OCI-LY7 (cell line): ENCODE data around the gene C20orf204. TPM values are rescaled to one million over a fixed set of nuclear protein-coding genes. Genes with fewer than 3 reads are reported as not detected.

Source experiments
- BruUV-seq: library from RNA; stranded (reverse); fragments of 400-500 nt; replicated peaks from 2 replicates; lab custom pipeline; 2021; lab: Mats Ljungman, UMichigan
- CTCF ChIA-PET: fragments of 300-600 bp; sonication (Branson Sonifier 250); formaldehyde crosslinking; loops from one replicate; lab custom pipeline; 2022; ENCODE audit warnings: antibody characterized with exemption; ENCODE audit not compliant: unreplicated experiment; lab: Charles Lee
- POLR2A ChIA-PET: fragments of 300-600 bp; sonication (Branson Sonifier 250); formaldehyde crosslinking; loops from one replicate; lab custom pipeline; 2022; ENCODE audit warnings: antibody characterized with exemption; lab: Charles Lee
- DNase-seq: peaks from one replicate; pipeline ENCODE4 v3.0.0-alpha.2; 2015; ENCODE audit warnings: low spot score
- H2AFZ ChIP-seq: fragments of 200-600 bp; sonication (generic), shearing (Covaris generic); 2 replicates; pipeline ENCODE4 v1.6.1; 2014; ENCODE audit warnings: mild to moderate bottlenecking, antibody characterized with exemption, low read length, moderate library complexity
- H3K27ac ChIP-seq: fragments of 200-600 bp; sonication (generic); 2 replicates; pipeline ENCODE4 v1.5.1; 2014; ENCODE audit warnings: mixed run types, low read depth, mild to moderate bottlenecking, moderate library complexity, low read length, inconsistent platforms; ENCODE audit not compliant: poor library complexity, severe bottlenecking
- H3K36me3 ChIP-seq: fragments of 200-600 bp; sonication (generic); 2 replicates; pipeline ENCODE4 v1.6.1; 2014; ENCODE audit warnings: mild to moderate bottlenecking, antibody characterized with exemption, low read length, moderate library complexity, mixed read lengths; ENCODE audit not compliant: insufficient read depth
- H3K4me1 ChIP-seq: fragments of 200-600 bp; sonication (generic); 2 replicates; pipeline ENCODE4 v1.5.1; 2014; ENCODE audit warnings: mild to moderate bottlenecking, low read length; ENCODE audit not compliant: insufficient read depth, poor library complexity, severe bottlenecking
- H3K4me2 ChIP-seq: fragments of 200-600 bp; sonication (generic); 2 replicates; pipeline ENCODE4 v1.6.1; 2014; ENCODE audit warnings: mild to moderate bottlenecking, low read length
- H3K4me3 ChIP-seq: fragments of 200-600 bp; sonication (generic); 2 replicates; pipeline ENCODE4 v1.5.1; 2014; ENCODE audit warnings: mild to moderate bottlenecking, low read depth, low read length; ENCODE audit not compliant: poor library complexity, severe bottlenecking
- H3K79me2 ChIP-seq: fragments of 200-600 bp; sonication (generic); 2 replicates; pipeline ENCODE4 v1.6.1; 2016; ENCODE audit warnings: low read depth, mild to moderate bottlenecking, low read length, moderate library complexity, mixed read lengths; ENCODE audit not compliant: insufficient read depth
- H3K9me2 ChIP-seq: fragments of 200-600 bp; sonication (generic); 2 replicates; pipeline ENCODE4 v1.6.1; 2016; ENCODE audit warnings: mild to moderate bottlenecking, low read length, mixed read lengths; ENCODE audit not compliant: insufficient read depth
- H3K9me3 ChIP-seq: fragments of 200-600 bp; sonication (generic); 2 replicates; pipeline ENCODE4 v1.6.1; 2014; ENCODE audit warnings: mild to moderate bottlenecking, mixed run types, low read length, mixed read lengths
- H4K20me1 ChIP-seq: fragments of 200-600 bp; sonication (generic); 2 replicates; pipeline ENCODE4 v1.6.1; 2014; ENCODE audit warnings: mild to moderate bottlenecking, antibody characterized with exemption, low read length, moderate library complexity, mixed read lengths; ENCODE audit not compliant: insufficient read depth
- CTCF ChIP-seq: fragments of 200-600 bp; sonication (generic); conservative IDR thresholded peaks from 2 replicates; pipeline ENCODE4 v1.5.1; 2014; ENCODE audit warnings: mild to moderate bottlenecking, antibody characterized with exemption, low read length, moderate library complexity, mixed read lengths
- EZH2phosphoT487 ChIP-seq: fragments of 200-600 bp; sonication (generic); IDR thresholded peaks from 2 replicates; pipeline ENCODE4 v1.6.1; 2018; ENCODE audit warnings: low read depth, borderline replicate concordance, mild to moderate bottlenecking, mixed run types, antibody characterized with exemption, low read length, moderate library complexity, mixed read lengths
- intact Hi-C: fragments of 100-400 bp; cut with micrococcal nuclease; formaldehyde crosslinking; loops from one replicate; pipeline ENCODE4 v1.10.0; 2022; ENCODE audit not compliant: unreplicated experiment
- total RNA-seq, 2 experiments: library from RNA; depleted of rRNA in 1 of 2; stranded (reverse); fragments of >200 nt in 1 of 2; shearing (Covaris generic) in 1 of 2; gene quantifications; 2 replicates each; pipeline ENCODE4 v1.2.3, GENCODE V29; 2014 to 2022

C20orf204 gene
- total RNA-seq, 2 experiments from 2014 or later, result 3.5 to 6.7 TPM

- peaks cover 36% of the 10 kb centered on the region for H3K4me1 ChIP-seq
- no peaks in the 10 kb centered on the region for H4K20me1 ChIP-seq
- CTCF ChIA-PET, result no interaction called here
- H3K79me2 ChIP-seq, result no peaks in the 10 kb centered on the region
- intact Hi-C loops, result no loop called here
- H3K36me3 ChIP-seq, result peaks cover 19% of the 10 kb centered on the region; the same call in 1 of the 2 replicates
- no peak overlapping the region for H2AFZ ChIP-seq
- H3K9me2 ChIP-seq, result no peaks in the 10 kb centered on the region
- H3K4me2 ChIP-seq, result no peak overlapping the region
- H3K27ac ChIP-seq, result no peak overlapping the region
- POLR2A ChIA-PET, result no interaction called here
- no peak for TF ChIP-seq CTCF
- no peak for TF ChIP-seq EZH2phosphoT487
- no peak overlapping the region for H3K4me3 ChIP-seq
- no peaks in the 10 kb centered on the region for H3K9me3 ChIP-seq
- no TSS peak for BruUV-seq
- DNase-seq, result no peak
Measured at GRCh38 chr20:64068386-64069208, 32.6 kb downstream of the C20orf204 start.

- Histone ChIP-seq H3K9me2 (no peaks in the 10 kb centered on the region), H2AFZ (no peak overlapping the region), H3K9me3 (no peaks in the 10 kb centered on the region), H3K4me2 (no peak overlapping the region), H3K4me1 (peaks cover 31% of the 10 kb centered on the region), H3K36me3 (peaks cover 25% of the 10 kb centered on the region; the same call in 1 of the 2 replicates), H3K27ac (no peak overlapping the region), H3K79me2 (no peaks in the 10 kb centered on the region), H3K4me3 (no peak overlapping the region), H4K20me1 (no peaks in the 10 kb centered on the region)
- no TSS peak for BruUV-seq
- intact Hi-C loops, result no loop called here
- CTCF ChIA-PET, result no interaction called here
- POLR2A ChIA-PET, result no interaction called here
- TF ChIP-seq EZH2phosphoT487 (no peak), CTCF (no peak)
- DNase-seq, result no peak
Measured at GRCh38 chr20:64069209-64069613, 33.2 kb downstream of the C20orf204 start.
